ENCODE data around the gene SLC38A1.

DNA sequence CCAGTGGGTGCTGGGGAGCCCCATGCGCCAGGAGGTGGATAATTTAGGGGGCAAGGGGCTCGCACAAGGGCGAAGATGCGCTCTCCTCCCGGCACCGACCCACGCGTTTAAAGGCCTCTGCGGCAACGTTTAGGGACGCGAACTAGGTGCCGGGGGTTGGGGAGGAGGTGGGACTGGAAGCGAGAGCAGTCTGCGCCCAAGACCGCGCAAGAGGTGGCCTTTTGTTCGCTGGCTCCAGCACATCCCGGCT, 1.3 kb downstream of the SLC38A1 start:
- TF ChIP-seq YY1 (IDR thresholded peaks at IDR 0.05; ENCODE audit: insufficient read depth, insufficient read length): no peak
- TF ChIP-seq ZNF274 (IDR thresholded peaks at IDR 0.05; ENCODE audit: low read depth, low read length): no peak
- TF ChIP-seq SUZ12 (IDR thresholded peaks at IDR 0.05; ENCODE audit: extremely low read depth, insufficient read depth, insufficient read length): no peak
